K562 (cell line): ENCODE measurements around the gene SRRT. TPM values are rescaled to one million over a fixed set of nuclear protein-coding genes. Genes with fewer than 3 reads are reported as not detected.

Source experiments
- BHLHE40 ChIP-seq: IDR thresholded peaks from 2 replicates; pipeline ENCODE4 v1.6.1; 2011; ENCODE audit warnings: low read length, improper control_type of control experiment
- ELF2 ChIP-seq: fragments of 250-450 bp; sonication (Bioruptor Pico); IDR thresholded peaks from 2 replicates; pipeline ENCODE4 v1.5.0; 2021; ENCODE audit warnings: mild to moderate bottlenecking
- ETV5 ChIP-seq: sonication (generic); formaldehyde crosslinking; IDR thresholded peaks from 2 replicates; pipeline ENCODE4 v1.4.0; 2020; ENCODE audit warnings: low read depth, mild to moderate bottlenecking, missing genetic modification reagents
- ETV6 ChIP-seq, 3 experiments: fragments of 150-350 bp in 1 of 3; sonication (generic) in 1 of 3; formaldehyde crosslinking in 1 of 3; IDR thresholded peaks; 2 replicates each; pipeline versions ENCODE4 v1.6.1 to v1.8.0; 2014 to 2022; ENCODE audit warnings: borderline replicate concordance in 2 of 3, low read depth in 2 of 3, antibody characterized with exemption in 1 of 3, low read length in 1 of 3, mild to moderate bottlenecking in 1 of 3, missing genetic modification reagents in 1 of 3
- HDAC1 ChIP-seq, 2 experiments: fragments of 450-650 bp; IDR thresholded peaks; 2 replicates each; pipeline ENCODE4 v1.6.1; 2016 to 2017; ENCODE audit warnings: inconsistent platforms in 1 of 2, mild to moderate bottlenecking in 1 of 2, moderate library complexity in 1 of 2
- HMGN3 ChIP-seq: IDR thresholded peaks from 2 replicates; pipeline ENCODE4 v1.6.1; 2011; ENCODE audit warnings: borderline replicate concordance, low read depth, mild to moderate bottlenecking, mixed read lengths, low read length; ENCODE audit not compliant: insufficient read length; ENCODE audit errors: extremely low read depth
- KHSRP ChIP-seq: fragments of 450-650 bp; IDR thresholded peaks from 2 replicates; pipeline ENCODE4 v1.6.1; 2017
- L3MBTL2 ChIP-seq: fragments of 450-650 bp; IDR thresholded peaks from 2 replicates; pipeline ENCODE4 v1.6.1; 2016; ENCODE audit warnings: mild to moderate bottlenecking, moderate library complexity
- NELFE ChIP-seq: IDR thresholded peaks from 2 replicates; pipeline ENCODE4 v1.6.1; 2011; ENCODE audit warnings: mild to moderate bottlenecking; ENCODE audit not compliant: insufficient read depth, insufficient read length
- RFX7 ChIP-seq: fragments of 250-450 bp; sonication (Bioruptor Pico); IDR thresholded peaks from 2 replicates; pipeline ENCODE4 v1.5.1; 2021; ENCODE audit warnings: mild to moderate bottlenecking
- SIN3B ChIP-seq: fragments of 450-650 bp; IDR thresholded peaks from 2 replicates; pipeline ENCODE4 v1.6.1; 2017; ENCODE audit warnings: low read depth, mild to moderate bottlenecking, moderate library complexity
- THRAP3 ChIP-seq: fragments of 450-650 bp; IDR thresholded peaks from 2 replicates; pipeline ENCODE4 v1.6.1; 2016; ENCODE audit warnings: mild to moderate bottlenecking, inconsistent platforms, borderline replicate concordance
- polyA plus RNA-seq, 8 experiments: library from polyadenylated mRNA; depleted of rRNA in 4 of 8; stranded (reverse) in 5 of 8; unstranded in 3 of 8; fragments of >200 nt; fragmentation: Nextera tagmentation in 2 of 8; fragmentation: Illumina TruSeq in 1 of 8; extraction: Ambion mirVana in 2 of 8; extraction: Trizol in 1 of 8; gene quantifications; 2 replicates each; pipeline versions ENCODE4 v1.2.1 to v1.2.3, GENCODE V29; 2011 to 2014; ENCODE audit warnings: inconsistent platforms in 1 of 8, missing spikeins in 1 of 8
- total RNA-seq, 7 experiments: library from RNA; depleted of rRNA in 6 of 7; stranded (reverse); fragments of >200 nt in 6 of 7; fragmentation: Illumina TruSeq in 2 of 7; extraction: Trizol in 2 of 7; gene quantifications; 2 replicates each; pipeline versions ENCODE4 v1.2.1 to v1.2.3, GENCODE V29; 2011 to 2021; ENCODE audit warnings: low replicate concordance in 1 of 7
- TF ChIP-seq, protein P1 (sequence below): fragments of 200-600 bp; sonication (generic); IDR thresholded peaks from one replicate; pipeline ENCODE4 v1.6.1; 2012; ENCODE audit warnings: mild to moderate bottlenecking, low read depth, low read length, inconsistent platforms
- TF ChIP-seq, protein P2 (sequence below): sonication (generic); formaldehyde crosslinking; IDR thresholded peaks from 2 replicates; pipeline ENCODE4 v1.8.1; 2023; ENCODE audit warnings: mild to moderate bottlenecking, missing genetic modification reagents

The SRRT gene
- total and polyA plus RNA-seq, 9 of the 15 experiments (the other 6 are each of a cell fraction or from before 2014, with no cell fraction given): 10.3 to 263 (median 84.4) TPM

DNA sequence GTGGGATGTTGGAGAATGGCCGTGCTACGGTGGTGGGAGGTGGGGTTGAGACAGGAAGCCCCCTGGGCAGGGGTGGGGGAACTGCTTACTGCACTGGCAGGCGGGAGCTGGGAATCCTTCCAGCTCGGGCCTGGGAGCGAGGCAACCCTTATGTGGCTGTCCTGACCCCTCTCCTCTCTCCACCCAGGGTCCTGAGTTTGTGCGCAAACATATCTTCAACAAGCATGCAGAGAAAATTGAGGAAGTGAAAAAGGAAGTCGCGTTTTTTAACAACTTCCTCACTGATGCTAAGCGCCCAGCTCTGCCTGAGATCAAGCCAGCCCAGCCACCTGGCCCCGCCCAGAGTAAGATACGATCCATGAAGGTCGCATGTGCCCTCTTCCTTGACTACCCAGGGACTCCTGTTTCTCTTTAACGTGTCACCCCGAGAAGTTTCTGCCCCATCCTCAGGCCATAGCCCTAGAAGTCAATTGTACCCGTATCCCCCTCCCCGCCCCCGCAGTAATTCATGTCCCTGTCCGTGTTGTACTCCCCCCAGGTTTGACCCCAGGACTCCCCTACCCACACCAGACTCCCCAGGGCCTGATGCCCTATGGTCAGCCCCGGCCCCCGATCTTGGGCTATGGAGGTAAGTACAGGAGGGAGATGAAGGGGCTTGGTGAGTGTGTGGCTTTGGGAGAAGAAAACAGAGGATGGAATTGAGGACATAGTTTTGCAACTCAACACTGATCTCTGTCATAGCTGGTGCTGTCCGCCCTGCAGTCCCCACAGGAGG lies 12.8 kb downstream of the SRRT start (continued):
- TF ChIP-seq, protein P1, sequence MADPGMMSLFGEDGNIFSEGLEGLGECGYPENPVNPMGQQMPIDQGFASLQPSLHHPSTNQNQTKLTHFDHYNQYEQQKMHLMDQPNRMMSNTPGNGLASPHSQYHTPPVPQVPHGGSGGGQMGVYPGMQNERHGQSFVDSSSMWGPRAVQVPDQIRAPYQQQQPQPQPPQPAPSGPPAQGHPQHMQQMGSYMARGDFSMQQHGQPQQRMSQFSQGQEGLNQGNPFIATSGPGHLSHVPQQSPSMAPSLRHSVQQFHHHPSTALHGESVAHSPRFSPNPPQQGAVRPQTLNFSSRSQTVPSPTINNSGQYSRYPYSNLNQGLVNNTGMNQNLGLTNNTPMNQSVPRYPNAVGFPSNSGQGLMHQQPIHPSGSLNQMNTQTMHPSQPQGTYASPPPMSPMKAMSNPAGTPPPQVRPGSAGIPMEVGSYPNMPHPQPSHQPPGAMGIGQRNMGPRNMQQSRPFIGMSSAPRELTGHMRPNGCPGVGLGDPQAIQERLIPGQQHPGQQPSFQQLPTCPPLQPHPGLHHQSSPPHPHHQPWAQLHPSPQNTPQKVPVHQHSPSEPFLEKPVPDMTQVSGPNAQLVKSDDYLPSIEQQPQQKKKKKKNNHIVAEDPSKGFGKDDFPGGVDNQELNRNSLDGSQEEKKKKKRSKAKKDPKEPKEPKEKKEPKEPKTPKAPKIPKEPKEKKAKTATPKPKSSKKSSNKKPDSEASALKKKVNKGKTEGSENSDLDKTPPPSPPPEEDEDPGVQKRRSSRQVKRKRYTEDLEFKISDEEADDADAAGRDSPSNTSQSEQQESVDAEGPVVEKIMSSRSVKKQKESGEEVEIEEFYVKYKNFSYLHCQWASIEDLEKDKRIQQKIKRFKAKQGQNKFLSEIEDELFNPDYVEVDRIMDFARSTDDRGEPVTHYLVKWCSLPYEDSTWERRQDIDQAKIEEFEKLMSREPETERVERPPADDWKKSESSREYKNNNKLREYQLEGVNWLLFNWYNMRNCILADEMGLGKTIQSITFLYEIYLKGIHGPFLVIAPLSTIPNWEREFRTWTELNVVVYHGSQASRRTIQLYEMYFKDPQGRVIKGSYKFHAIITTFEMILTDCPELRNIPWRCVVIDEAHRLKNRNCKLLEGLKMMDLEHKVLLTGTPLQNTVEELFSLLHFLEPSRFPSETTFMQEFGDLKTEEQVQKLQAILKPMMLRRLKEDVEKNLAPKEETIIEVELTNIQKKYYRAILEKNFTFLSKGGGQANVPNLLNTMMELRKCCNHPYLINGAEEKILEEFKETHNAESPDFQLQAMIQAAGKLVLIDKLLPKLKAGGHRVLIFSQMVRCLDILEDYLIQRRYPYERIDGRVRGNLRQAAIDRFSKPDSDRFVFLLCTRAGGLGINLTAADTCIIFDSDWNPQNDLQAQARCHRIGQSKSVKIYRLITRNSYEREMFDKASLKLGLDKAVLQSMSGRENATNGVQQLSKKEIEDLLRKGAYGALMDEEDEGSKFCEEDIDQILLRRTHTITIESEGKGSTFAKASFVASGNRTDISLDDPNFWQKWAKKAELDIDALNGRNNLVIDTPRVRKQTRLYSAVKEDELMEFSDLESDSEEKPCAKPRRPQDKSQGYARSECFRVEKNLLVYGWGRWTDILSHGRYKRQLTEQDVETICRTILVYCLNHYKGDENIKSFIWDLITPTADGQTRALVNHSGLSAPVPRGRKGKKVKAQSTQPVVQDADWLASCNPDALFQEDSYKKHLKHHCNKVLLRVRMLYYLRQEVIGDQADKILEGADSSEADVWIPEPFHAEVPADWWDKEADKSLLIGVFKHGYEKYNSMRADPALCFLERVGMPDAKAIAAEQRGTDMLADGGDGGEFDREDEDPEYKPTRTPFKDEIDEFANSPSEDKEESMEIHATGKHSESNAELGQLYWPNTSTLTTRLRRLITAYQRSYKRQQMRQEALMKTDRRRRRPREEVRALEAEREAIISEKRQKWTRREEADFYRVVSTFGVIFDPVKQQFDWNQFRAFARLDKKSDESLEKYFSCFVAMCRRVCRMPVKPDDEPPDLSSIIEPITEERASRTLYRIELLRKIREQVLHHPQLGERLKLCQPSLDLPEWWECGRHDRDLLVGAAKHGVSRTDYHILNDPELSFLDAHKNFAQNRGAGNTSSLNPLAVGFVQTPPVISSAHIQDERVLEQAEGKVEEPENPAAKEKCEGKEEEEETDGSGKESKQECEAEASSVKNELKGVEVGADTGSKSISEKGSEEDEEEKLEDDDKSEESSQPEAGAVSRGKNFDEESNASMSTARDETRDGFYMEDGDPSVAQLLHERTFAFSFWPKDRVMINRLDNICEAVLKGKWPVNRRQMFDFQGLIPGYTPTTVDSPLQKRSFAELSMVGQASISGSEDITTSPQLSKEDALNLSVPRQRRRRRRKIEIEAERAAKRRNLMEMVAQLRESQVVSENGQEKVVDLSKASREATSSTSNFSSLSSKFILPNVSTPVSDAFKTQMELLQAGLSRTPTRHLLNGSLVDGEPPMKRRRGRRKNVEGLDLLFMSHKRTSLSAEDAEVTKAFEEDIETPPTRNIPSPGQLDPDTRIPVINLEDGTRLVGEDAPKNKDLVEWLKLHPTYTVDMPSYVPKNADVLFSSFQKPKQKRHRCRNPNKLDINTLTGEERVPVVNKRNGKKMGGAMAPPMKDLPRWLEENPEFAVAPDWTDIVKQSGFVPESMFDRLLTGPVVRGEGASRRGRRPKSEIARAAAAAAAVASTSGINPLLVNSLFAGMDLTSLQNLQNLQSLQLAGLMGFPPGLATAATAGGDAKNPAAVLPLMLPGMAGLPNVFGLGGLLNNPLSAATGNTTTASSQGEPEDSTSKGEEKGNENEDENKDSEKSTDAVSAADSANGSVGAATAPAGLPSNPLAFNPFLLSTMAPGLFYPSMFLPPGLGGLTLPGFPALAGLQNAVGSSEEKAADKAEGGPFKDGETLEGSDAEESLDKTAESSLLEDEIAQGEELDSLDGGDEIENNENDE: no peak
- TF ChIP-seq SIN3B (no peak), KHSRP (no peak), ELF2 (CRISPR knock-in tag) (peak; percentile 20; the same call in 1 of the 2 replicates), ETV6 (IDR thresholded peaks at IDR 0.05; ENCODE audit: borderline replicate concordance in 1 of 2, low read depth in 2 of 2, low read length in 1 of 2) (peak; percentile 84 to 92; a peak in 3 of 4 replicates), ETV6 (CRISPR knock-in tag; IDR thresholded peaks at IDR 0.05; ENCODE audit: borderline replicate concordance) (no peak), ETV5 (CRISPR knock-in tag) (no peak), HDAC1 (IDR thresholded peaks at IDR 0.05) (peak in 1 of 2 experiments; percentile 12; a peak in 1 of 4 replicates), NELFE (no peak), L3MBTL2 (peak; percentile 57), HMGN3 (no peak), THRAP3 (no peak), BHLHE40 (peak; percentile 68), RFX7 (CRISPR knock-in tag) (no peak)
- TF ChIP-seq, protein P2, sequence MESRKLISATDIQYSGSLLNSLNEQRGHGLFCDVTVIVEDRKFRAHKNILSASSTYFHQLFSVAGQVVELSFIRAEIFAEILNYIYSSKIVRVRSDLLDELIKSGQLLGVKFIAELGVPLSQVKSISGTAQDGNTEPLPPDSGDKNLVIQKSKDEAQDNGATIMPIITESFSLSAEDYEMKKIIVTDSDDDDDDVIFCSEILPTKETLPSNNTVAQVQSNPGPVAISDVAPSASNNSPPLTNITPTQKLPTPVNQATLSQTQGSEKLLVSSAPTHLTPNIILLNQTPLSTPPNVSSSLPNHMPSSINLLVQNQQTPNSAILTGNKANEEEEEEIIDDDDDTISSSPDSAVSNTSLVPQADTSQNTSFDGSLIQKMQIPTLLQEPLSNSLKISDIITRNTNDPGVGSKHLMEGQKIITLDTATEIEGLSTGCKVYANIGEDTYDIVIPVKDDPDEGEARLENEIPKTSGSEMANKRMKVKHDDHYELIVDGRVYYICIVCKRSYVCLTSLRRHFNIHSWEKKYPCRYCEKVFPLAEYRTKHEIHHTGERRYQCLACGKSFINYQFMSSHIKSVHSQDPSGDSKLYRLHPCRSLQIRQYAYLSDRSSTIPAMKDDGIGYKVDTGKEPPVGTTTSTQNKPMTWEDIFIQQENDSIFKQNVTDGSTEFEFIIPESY (CRISPR knock-in tag): no peak
